ENCODE results near the gene GOLGA6L2. TPM values are rescaled to one million over a fixed set of nuclear protein-coding genes. Genes with fewer than 3 reads are reported as not detected.

The GOLGA6L2 gene
- not detected in 2 replicates for total RNA-seq
- long read RNA-seq: 0 reads

- no peaks in the 10 kb centered on the region for H3K36me3 Mint-ChIP-seq (ENCODE audit: unreplicated experiment)
- H3K4me1 Mint-ChIP-seq (ENCODE audit: unreplicated experiment): no peaks in the 10 kb centered on the region
- H3K9me3 Mint-ChIP-seq (ENCODE audit: unreplicated experiment): peaks cover 11% of the 10 kb centered on the region
- DNase-seq (ENCODE audit: extremely low spot score, unreplicated experiment): no peak
- no peak for TF ChIP-seq CTCF (IDR thresholded peaks at IDR 0.05)
- no peaks in the 10 kb centered on the region for H3K27me3 Mint-ChIP-seq (ENCODE audit: unreplicated experiment)
- no peak within 1 kb of the TSS for H3K4me3 Mint-ChIP-seq (ENCODE audit: unreplicated experiment)
- no peak within 1 kb of the TSS for H3K27ac Mint-ChIP-seq (ENCODE audit: unreplicated experiment)
Observed at GRCh38 chr15:23447107-23447500, at the start of gene GOLGA6L2. Gene GOLGA6L2, minus strand, starts transcription at chr15:23447243. Its CDS starts 62 bp downstream, at chr15:23447181.

GRCh38 chr15:23484870-23485269 lies 37.8 kb upstream of the GOLGA6L2 start:
- H3K9me3 Mint-ChIP-seq (ENCODE audit: unreplicated experiment): peaks cover 5% of the 10 kb centered on the region
- no peak for DNase-seq (ENCODE audit: extremely low spot score, unreplicated experiment)
- TF ChIP-seq CTCF (IDR thresholded peaks at IDR 0.05): no peak

GRCh38 chr15:23483821-23484299 lies 36.8 kb upstream of the GOLGA6L2 start:
- Mint-ChIP-seq H3K4me3 (ENCODE audit: unreplicated experiment) (no peak overlapping the region), H3K27ac (ENCODE audit: unreplicated experiment) (no peak overlapping the region), H3K36me3 (ENCODE audit: unreplicated experiment) (no peaks in the 10 kb centered on the region), H3K4me1 (ENCODE audit: unreplicated experiment) (no peaks in the 10 kb centered on the region), H3K27me3 (ENCODE audit: unreplicated experiment) (no peaks in the 10 kb centered on the region), H3K9me3 (ENCODE audit: unreplicated experiment) (peaks cover 5% of the 10 kb centered on the region)
- no peak for TF ChIP-seq CTCF (IDR thresholded peaks at IDR 0.05)
- no peak for DNase-seq (ENCODE audit: extremely low spot score, unreplicated experiment)

More at GRCh38 chr15:23484870-23485269, 37.8 kb upstream of the GOLGA6L2 start:
- Mint-ChIP-seq H3K27ac (ENCODE audit: unreplicated experiment) (no peak overlapping the region), H3K36me3 (ENCODE audit: unreplicated experiment) (no peaks in the 10 kb centered on the region), H3K27me3 (ENCODE audit: unreplicated experiment) (no peaks in the 10 kb centered on the region), H3K4me3 (ENCODE audit: unreplicated experiment) (no peak overlapping the region), H3K4me1 (ENCODE audit: unreplicated experiment) (no peaks in the 10 kb centered on the region)

GRCh38 chr15:23482764-23483489 lies 35.9 kb upstream of the GOLGA6L2 start:
- Mint-ChIP-seq H3K27ac (ENCODE audit: unreplicated experiment) (no peak overlapping the region), H3K4me3 (ENCODE audit: unreplicated experiment) (no peak overlapping the region), H3K36me3 (ENCODE audit: unreplicated experiment) (no peaks in the 10 kb centered on the region), H3K4me1 (ENCODE audit: unreplicated experiment) (no peaks in the 10 kb centered on the region), H3K27me3 (ENCODE audit: unreplicated experiment) (no peaks in the 10 kb centered on the region), H3K9me3 (ENCODE audit: unreplicated experiment) (peaks cover 5% of the 10 kb centered on the region)
- no peak for DNase-seq (ENCODE audit: extremely low spot score, unreplicated experiment)
- no peak for TF ChIP-seq CTCF (IDR thresholded peaks at IDR 0.05)

GRCh38 chr15:23482228-23482627 lies 35.2 kb upstream of the GOLGA6L2 start:
- no peaks in the 10 kb centered on the region for H3K27me3 Mint-ChIP-seq (ENCODE audit: unreplicated experiment)
- H3K4me1 Mint-ChIP-seq (ENCODE audit: unreplicated experiment): no peaks in the 10 kb centered on the region
- no peak overlapping the region for H3K27ac Mint-ChIP-seq (ENCODE audit: unreplicated experiment)
- TF ChIP-seq CTCF (IDR thresholded peaks at IDR 0.05): no peak
- H3K9me3 Mint-ChIP-seq (ENCODE audit: unreplicated experiment): peaks cover 5% of the 10 kb centered on the region
- no peaks in the 10 kb centered on the region for H3K36me3 Mint-ChIP-seq (ENCODE audit: unreplicated experiment)
- no peak for DNase-seq (ENCODE audit: extremely low spot score, unreplicated experiment)
- no peak overlapping the region for H3K4me3 Mint-ChIP-seq (ENCODE audit: unreplicated experiment)
